NCI-H2196 treated with DMSO at 0.1 percent for 48 hours (cell line): Measurements from ENCODE around the gene GPR176.

ENCODE experiments used
- DNase-seq: peaks from one replicate; lab custom pipeline; 2025; ENCODE audit not compliant: unreplicated experiment; lab: John Stamatoyannopoulos, UW

Gene GPR176, protein sequence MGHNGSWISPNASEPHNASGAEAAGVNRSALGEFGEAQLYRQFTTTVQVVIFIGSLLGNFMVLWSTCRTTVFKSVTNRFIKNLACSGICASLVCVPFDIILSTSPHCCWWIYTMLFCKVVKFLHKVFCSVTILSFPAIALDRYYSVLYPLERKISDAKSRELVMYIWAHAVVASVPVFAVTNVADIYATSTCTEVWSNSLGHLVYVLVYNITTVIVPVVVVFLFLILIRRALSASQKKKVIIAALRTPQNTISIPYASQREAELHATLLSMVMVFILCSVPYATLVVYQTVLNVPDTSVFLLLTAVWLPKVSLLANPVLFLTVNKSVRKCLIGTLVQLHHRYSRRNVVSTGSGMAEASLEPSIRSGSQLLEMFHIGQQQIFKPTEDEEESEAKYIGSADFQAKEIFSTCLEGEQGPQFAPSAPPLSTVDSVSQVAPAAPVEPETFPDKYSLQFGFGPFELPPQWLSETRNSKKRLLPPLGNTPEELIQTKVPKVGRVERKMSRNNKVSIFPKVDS

DNA sequence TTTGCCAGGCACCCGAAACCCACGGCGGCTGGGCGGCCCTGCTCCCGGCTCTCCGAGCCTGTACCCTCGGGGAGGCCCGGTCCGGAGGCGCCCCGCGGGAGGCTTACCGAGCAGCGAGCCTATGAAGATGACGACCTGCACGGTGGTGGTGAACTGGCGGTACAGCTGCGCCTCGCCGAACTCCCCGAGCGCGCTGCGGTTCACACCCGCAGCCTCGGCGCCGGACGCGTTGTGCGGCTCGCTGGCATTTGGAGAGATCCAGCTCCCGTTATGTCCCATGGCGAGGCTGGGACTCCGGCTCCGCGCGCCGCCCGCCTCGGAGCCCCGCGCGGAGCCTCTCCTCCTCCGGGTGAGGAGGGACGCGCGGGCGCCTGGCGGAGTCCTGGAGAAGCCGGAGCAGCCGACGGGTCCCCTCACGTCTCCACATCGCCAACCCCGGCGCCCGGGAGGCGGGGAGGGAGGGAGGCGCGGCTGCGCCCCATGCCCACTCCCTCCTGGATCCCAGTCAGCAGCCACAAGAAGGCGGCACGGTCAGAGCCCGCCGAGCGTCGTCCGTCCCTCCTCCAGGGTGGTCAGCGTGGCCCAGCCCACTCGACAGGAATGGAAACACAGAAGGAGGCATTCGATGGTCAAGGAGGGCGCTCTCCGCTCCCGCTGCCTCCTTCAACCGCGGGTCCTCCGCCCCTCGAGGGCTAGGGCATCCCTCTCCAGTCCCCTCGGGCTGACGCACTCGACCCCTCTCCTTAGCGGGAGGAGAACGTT is at the start of gene GPR176:
TSS of gene GPR176 (minus strand) at position 519 of the 762 bp plus-strand sequence. CDS start at position 279, 240 bp downstream.
- no peak for DNase-seq

DNA sequence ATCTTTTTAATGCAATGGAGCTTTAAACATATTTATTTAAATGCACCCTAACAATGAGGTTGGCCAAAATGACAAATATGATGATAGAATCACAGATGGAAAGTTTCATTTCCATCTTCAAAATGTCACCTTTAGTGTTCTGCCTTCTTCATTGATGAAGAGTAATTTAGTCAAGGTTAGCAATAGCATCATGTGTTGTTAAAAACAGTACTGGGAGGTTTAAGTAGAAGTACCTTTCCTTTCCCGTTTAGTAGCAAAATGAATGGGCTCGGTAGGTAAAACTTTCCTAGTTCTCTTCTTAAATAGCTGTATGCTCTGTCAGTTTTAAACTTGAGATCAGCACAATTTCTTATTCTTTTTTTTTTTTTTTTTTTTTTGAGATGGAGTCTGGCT is 48.9 kb upstream of the GPR176 start:
- no peak for DNase-seq

DNA sequence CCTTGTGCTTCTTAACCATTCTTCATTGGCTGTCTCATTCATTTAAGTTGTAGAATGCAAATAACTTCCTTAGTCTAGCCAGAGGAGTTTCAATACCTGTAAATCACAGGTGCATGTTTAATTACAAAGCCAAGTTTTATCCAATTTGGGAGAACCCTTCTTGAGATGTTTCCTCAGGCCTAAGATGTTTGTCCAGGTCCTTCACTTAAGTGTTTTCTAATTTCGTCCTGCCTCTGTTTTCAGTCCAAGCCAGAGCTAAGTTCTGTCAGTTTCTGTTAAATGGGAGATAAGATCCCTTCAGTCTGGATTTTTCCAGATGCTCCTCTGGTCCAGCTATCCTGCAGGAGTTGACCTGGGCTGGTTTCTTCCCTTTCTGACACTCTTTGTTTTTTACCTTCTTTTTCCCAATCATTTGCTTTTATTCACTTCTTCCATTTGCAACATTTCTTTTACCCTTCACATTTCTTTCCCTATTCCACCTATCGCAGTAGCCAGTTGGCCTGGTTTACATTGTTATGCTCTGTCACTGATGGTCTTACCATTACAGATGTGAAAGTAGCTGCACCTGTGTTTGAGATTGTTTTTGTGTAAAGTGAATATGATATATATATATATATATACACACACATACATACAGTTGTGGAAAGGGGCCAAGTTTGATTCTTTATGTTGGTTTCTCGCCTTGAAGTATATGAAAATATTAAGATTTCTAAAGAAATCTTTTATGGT is 48.4 kb upstream of the GPR176 start:
- no peak for DNase-seq

DNA sequence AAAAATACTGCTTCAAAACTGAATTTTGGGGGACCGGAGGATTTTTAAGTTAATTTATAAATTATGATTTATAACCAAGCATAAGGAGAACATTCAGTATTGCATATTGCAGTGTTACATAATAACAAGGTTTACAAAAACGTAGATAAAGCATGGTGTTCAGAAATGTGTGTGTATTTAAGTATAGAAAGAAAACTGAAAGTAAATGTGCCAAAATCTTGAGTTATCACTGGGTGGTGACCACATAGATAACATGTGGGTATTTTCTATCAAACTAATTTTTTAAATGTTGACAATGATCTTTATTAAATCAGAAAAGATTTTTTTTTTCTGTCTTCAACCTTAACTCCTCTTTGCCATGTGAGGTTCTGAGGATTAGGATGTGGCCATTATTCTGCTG is 46.5 kb upstream of the GPR176 start:
- DNase-seq: no peak

DNA sequence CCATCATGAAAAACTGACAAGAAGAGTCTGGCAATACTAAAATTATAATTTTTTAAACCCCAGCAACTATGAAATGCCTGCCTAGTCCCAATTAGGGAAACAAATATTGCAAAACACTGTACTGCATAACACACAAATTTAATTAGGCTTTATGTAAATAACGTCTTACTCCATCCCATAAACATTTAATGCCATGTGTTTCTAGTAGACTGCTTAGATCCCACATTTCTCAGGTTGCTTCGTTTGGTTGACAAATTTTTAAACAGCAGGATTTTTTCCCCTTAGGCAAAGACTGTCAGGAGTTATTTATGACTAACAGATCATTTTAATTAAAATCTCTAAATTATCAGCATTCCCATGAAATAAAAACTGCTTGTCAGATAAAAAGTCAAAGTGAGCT is 43.7 kb upstream of the GPR176 start:
- no peak for DNase-seq

DNA sequence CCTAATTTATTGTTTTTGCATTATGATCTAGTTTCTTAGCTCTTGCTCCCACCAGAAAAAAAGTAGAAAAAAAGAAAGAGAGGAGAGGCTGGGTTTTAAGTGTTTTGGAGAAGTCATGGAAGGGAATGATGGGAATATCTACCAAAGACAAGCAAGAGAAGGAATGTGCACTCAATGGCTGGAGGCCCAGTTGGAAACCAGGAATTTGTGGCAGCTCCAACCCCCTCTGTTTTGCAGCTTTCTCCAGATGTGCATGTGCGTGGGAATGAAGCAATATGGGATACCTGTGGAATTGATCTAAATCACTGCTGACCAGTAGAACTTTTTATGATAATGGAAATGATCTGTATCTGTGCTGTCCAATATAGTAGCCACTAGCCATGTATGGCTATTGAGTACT is 41.0 kb upstream of the GPR176 start:
- DNase-seq: no peak

DNA sequence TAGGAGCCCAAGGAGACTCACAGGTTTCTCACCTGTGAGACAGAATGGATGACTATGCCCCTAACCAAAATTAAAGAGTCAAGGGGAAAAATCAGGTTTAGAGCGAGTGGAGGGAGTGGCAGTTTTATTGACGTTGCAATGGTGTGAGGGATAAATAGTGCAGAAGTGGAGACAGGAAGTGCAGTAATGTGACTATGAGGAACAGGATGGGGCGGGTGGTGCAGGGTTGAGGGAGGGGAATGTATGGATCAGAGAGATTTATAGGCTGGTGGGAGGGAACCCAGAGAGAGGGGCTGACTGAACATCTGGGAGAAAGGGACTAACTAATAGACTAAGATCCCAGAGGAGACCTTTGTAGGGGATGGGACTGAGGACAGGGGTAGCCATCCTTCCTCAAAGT is 40.3 kb upstream of the GPR176 start:
- DNase-seq: no peak

DNA sequence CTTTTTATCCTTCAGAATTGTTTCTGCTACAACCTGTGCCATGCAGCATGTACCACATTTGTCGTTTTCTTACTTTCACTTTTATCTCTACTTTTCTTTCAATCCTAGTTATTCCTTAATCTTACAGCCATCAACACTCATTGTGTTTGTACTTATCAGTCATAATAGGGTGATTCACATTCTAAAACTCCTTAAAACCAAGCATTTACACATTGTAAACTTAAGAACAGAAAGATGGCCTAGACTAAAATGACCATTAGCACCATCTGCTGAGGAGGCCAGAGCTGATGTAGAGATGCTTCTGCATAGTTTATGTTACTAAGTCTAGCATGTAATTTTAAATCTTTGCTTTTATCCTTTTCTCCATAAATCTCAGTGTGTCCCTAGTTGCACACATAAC is 39.3 kb upstream of the GPR176 start:
- DNase-seq: no peak

DNA sequence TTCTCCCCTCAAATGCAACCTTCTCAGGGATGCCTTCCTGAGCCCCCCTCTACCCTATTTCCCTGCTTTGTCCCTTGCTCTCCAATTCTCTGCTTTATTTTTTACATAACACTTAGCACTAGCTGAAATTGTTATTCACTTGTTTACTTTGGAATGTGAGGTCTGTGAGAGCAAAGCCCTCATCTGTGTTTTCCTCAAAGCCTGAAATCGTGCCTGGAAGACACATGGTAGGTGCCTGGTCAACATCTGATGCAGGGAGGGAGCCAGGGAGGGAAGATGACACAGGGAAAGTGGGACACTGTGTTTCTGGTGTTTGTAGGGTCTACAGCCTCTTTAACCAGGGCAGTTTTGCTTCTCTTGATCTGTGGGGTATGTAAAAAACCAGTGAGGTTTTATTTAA is 37.4 kb upstream of the GPR176 start:
- no peak for DNase-seq

DNA sequence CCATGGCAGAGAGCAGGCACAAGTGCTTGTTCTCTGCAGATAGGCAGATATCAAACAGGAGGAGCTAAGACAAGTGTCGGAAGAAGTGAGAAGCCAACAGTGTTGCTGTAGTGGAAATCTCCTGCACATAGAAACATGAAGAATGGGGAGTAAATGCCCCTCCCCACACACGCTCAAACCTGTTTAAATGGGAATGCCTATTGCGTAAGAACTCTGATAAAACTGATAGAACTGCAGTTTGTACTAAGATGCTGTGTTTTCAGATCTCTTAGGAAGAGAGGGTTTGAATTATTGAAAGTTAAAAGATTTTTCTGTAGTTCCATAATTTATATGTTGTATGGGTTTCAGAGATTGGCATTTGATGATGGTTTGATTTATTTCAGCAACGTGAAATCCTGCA is 33.5 kb upstream of the GPR176 start:
- DNase-seq: no peak

DNA sequence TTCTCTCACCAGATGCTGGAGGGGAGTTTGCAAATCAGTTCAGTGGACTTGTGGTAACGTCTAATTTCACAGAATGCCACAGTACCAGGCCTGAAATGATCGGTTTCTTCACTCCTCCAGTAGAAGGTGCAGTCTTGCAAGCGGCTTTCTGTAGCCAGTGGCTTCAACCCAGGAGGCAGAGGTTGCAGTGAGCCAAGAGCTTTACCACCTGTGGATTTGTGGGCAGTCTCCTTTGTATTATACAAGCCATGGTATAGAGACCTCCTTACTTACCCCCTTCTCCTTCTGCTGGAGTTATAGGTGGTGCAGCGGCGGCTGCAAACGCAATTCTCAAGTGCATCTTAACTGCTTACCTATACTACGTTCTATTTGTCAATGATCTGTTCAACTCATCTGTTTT is 31.5 kb upstream of the GPR176 start:
- no peak for DNase-seq

DNA sequence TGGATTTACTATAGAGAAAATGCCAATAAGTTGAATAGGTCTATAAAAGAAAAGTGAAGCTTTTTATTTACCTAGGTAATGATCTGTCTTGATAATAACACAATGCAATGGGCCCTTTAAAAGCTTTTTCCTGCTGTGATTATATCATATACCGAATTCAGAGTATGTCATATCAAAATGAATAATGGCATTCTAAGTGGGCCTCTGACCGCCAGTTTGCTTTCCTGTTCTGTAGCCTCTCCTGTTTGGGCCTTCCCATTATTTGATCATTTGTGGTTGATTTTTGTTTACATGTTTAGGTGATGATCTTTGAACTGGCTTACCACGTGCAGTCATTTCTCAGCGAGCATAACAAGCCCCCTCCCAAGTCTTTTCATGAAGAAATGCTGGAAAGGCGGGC is 28.8 kb upstream of the GPR176 start:
- no peak for DNase-seq

DNA sequence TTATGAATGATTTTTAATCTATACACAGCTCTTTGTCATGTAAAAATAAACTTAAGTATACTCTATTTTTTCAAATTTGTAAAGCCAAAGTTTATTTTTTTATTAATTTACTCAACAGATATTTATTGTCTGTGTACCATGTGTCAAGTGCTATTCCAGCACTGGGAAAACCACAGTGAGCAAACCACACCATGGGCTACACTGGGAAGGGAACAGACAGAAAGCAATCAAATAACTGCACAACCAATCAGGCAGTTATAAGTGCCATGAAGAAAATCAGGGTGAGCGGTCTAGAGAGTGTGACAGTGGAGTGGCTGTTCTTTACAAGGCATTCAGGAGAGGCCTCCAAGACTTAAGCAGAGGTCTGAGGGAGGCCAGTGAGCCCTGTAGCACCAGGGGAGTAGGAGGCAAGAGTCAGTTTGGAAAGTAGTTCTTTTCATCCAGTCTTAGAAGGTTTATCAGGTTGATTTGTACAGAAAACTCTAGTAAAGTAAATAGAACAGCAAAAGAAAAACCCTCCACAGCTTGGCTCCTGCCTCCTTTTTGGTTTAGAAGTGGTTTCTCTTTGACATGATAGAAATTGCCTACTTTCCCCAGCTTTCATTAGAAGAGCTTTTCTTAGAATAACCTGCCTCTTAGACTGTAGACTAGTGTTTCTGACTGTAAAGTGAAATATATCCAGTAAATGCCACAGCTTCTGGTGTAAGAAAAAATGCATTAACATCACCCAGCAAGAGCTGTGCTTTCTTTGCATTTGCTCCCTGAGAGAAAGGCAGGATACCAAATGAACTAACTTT is 27.5 kb upstream of the GPR176 start:
- no peak for DNase-seq

DNA sequence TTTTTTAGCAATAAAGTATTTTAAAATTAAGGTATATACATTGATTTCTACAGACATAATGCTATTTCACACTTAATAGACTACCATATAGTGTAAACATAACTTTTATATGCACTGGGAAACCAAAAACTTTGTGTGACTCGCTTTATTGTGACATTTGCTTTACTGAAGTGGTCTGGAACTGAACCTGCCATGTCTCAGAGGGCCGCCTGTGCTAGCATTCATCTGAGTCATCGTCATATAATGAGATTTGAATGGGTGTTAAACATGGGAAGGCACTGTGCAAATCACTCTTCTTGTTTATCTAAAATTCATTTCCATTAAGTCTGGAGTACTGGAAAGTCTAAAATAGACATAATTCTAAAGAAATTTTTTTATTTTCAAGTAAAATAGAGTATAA is 26.8 kb upstream of the GPR176 start:
- no peak for DNase-seq

DNA sequence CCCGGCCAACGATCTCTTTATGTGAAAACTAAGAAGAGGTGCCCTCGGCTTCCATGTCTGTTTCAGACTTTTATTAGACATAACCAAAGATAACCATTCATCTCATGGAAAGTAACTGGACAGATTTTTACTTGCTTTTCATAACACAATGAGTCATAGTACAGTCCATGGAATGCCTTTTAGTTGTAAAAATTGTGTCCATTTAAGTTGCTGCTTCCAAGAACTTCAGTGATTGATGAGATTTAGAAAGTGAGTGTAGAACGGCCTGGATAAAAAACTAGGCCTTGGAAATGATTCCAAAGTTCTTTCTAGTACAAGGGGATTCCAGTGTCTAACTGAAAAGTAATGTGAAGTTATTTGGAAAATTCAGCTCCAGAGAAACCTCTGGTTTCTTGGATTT is 24.7 kb upstream of the GPR176 start:
- no peak for DNase-seq

DNA sequence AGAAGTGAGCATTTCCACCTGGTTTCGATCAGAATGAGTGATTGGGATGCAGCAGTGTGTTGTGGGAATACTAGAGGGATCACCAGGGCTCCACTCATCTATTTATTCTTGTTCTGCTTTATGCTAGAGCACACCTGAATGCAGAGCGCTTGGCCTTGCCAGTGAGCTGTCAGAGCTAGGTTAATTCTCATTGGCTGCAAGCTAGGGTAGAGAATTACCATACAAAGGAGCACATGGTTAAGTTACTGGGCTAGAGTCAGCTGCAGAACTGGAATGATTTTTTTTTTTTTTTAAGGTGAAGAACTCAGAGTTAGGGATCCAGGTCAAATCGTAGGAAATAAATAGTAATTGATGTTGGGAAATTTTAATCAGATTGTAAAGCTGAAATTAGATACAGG is 22.7 kb upstream of the GPR176 start:
- no peak for DNase-seq

DNA sequence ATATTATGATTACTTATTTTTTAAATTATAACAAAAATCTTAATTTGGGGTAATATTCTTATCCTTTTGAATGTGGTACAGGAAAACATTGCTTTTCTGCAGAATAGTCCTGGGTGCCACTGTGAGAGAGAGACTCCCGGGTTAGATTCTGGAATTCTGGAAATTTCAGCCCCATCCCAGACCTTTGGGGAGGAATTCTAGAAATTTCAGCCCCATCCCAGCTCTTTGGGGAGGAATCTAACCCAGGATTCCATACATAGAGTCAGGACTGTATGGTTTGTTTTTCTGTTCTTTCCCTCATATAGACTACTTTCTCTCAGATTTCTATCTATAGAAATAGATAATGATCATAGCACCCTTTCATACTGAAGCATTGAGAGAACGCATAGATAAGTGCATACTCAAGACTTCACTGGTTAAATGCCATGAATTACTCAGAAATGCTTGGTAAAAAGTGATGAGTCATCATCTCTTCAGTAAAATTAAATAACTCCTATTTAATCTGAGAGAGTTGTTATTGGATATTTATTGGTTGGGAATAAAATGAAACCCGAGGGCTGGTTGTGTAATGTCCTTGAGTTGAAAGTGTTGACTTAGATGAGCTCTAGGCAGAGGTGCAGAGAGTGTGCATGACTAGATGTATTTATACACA is 22.2 kb upstream of the GPR176 start:
- DNase-seq: no peak

DNA sequence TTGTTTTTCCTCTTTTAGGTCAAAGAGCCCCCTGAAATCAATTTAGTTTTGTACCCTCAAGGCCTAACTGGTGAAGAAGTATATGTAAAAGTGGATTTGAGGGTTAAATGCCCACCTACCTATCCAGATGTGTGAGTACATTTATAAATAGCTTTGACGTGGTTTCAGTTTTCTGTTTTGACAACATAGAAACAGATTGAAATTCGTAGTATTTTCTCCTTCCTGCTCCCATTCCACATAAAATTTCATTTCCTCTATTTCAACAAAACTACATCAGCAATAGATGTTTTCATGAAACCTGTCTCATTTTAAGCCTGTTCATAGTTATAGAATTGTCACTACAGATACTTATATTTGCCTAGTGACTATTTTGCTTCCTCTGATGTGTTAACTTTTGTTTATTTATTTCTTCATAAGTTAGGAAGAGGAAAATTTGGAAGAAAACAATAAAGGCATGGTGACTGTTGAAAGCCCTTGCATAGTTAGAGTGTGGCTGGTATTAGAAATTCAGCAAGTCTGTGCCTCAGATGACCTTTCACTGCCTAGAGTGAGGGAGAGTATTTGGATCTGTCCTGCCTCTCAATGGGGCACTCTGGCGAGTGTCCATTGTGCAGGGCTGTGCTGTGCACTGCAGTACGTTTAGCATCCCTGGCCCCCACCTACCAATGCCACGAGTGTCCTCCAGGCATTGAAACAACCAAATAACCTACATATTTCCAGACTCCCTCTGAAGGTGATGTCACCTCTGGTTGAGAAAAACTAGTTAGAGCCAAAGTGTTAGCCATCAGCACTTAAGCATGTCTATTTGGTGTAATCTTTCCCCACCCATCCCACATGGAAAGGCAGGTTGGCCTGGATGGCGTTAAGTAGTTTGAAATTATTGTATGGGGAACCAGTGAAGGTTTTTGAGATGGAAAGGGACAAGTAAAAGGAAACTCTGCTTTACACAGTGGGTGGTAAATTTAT is 19.7 kb upstream of the GPR176 start:
- no peak for DNase-seq

DNA sequence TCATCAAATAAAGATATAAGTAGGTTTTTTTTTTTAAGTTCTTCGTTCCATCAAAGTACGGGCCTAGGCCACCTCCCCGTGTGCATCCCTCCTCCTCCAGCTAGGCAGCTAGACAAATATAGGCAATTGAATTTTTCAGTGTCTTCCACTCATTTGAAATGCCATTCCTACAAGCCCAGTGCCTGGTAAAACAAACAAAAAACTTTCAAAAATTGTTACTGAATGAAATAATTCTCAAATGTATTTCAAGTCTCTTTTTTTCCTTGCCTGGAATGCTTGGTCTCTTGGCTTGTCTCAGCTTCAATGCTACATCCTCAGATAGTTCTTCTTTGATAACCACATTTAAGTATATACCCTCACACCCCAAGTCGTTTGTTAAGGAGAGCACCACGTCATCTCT is 17.6 kb upstream of the GPR176 start:
- no peak for DNase-seq
